HEK293 (cell line): ENCODE results near the gene TPM4.

Experiments used
- CTCF ChIA-PET: fragments of 350-600 bp; formaldehyde crosslinking; extraction: SDS; loops from one replicate; lab custom pipeline; 2021; ENCODE audit warnings: antibody characterized with exemption; lab: Yijun Ruan, JAX
- POLR2A ChIA-PET: fragments of 300-600 bp; formaldehyde crosslinking; extraction: SDS; loops from one replicate; lab custom pipeline; 2020; ENCODE audit warnings: antibody characterized with exemption, inconsistent platforms; lab: Yijun Ruan, JAX
- H3K27ac ChIP-seq: fragments of 200-500 bp; sonication (Bioruptor generic); 2 replicates; pipeline ENCODE4 v1.5.1; 2014; ENCODE audit warnings: low read depth, low read length, control low read depth, inconsistent platforms; ENCODE audit errors: extremely low read depth
- H3K36me3 ChIP-seq, 2 experiments: fragments of 200-500 bp in 1 of 2; sonication (Bioruptor generic) in 1 of 2; 1 replicate in 1 of 2; 2 replicates in 1 of 2; pipeline ENCODE4 v1.5.1; 2014 to 2017; ENCODE audit warnings: inconsistent platforms in 2 of 2, low read length in 2 of 2; ENCODE audit not compliant: control insufficient read depth in 2 of 2, insufficient read depth in 1 of 2
- H3K4me1 ChIP-seq: fragments of 200-500 bp; sonication (Bioruptor generic); 2 replicates; pipeline ENCODE4 v1.5.1; 2014; ENCODE audit warnings: mild to moderate bottlenecking, low read length, inconsistent platforms; ENCODE audit not compliant: control insufficient read depth, insufficient read depth
- H3K4me3 ChIP-seq: 2 replicates; pipeline ENCODE4 v1.5.1; 2011; ENCODE audit warnings: low read depth, mild to moderate bottlenecking, control low read depth, low read length, moderate library complexity
- H3K9me3 ChIP-seq: fragments of 200-500 bp; sonication (Bioruptor generic); 2 replicates; pipeline ENCODE4 v1.5.1; 2014; ENCODE audit warnings: low read depth, low read length, inconsistent platforms; ENCODE audit not compliant: control insufficient read depth, insufficient read depth
- ATF2 ChIP-seq: fragments of 450-650 bp; formaldehyde crosslinking; IDR thresholded peaks from 2 replicates; pipeline ENCODE4 v1.5.1; 2016; ENCODE audit warnings: missing biosample characterization, missing genetic modification characterization, low read depth
- HIC1 ChIP-seq: fragments of 450-650 bp; formaldehyde crosslinking; IDR thresholded peaks from 2 replicates; pipeline ENCODE4 v1.5.1; 2016; ENCODE audit warnings: missing biosample characterization, missing genetic modification characterization
- KLF17 ChIP-seq: fragments of 450-650 bp; formaldehyde crosslinking; IDR thresholded peaks from 2 replicates; pipeline ENCODE4 v1.5.1; 2016; ENCODE audit warnings: missing biosample characterization, missing genetic modification characterization
- PRDM1 ChIP-seq: fragments of 450-650 bp; formaldehyde crosslinking; IDR thresholded peaks from 2 replicates; pipeline ENCODE4; 2016; ENCODE audit warnings: missing biosample characterization, missing genetic modification characterization
- PRDM10 ChIP-seq: fragments of 450-650 bp; formaldehyde crosslinking; IDR thresholded peaks from 2 replicates; pipeline ENCODE4 v1.5.1; 2016; ENCODE audit warnings: missing biosample characterization, missing genetic modification characterization
- RBAK ChIP-seq: fragments of 450-650 bp; formaldehyde crosslinking; IDR thresholded peaks from 2 replicates; pipeline ENCODE4 v1.5.1; 2016; ENCODE audit warnings: missing biosample characterization, missing genetic modification characterization
- SALL2 ChIP-seq: fragments of 450-650 bp; formaldehyde crosslinking; IDR thresholded peaks from 2 replicates; pipeline ENCODE4 v1.5.0; 2017; ENCODE audit warnings: missing biosample characterization, mild to moderate bottlenecking, missing genetic modification characterization, borderline replicate concordance
- ZBTB26 ChIP-seq: fragments of 450-650 bp; formaldehyde crosslinking; optimal IDR thresholded peaks from 2 replicates; pipeline ENCODE3; 2016; ENCODE audit warnings: missing biosample characterization, mild to moderate bottlenecking, missing genetic modification characterization
- ZFP69B ChIP-seq: fragments of 450-650 bp; formaldehyde crosslinking; IDR thresholded peaks from 2 replicates; pipeline ENCODE4 v1.5.1; 2016; ENCODE audit warnings: missing biosample characterization, missing genetic modification characterization
- ZNF148 ChIP-seq: fragments of 450-650 bp; formaldehyde crosslinking; IDR thresholded peaks from 2 replicates; pipeline ENCODE4 v1.5.0; 2017; ENCODE audit warnings: missing biosample characterization, missing genetic modification characterization, borderline replicate concordance
- ZNF37A ChIP-seq: fragments of 450-650 bp; IDR thresholded peaks from 2 replicates; pipeline ENCODE4 v1.5.1; 2018; ENCODE audit warnings: missing biosample characterization, missing genetic modification characterization
- ZNF449 ChIP-seq: fragments of 450-650 bp; formaldehyde crosslinking; IDR thresholded peaks from 2 replicates; pipeline ENCODE4 v1.5.1; 2017; ENCODE audit warnings: missing biosample characterization, mild to moderate bottlenecking, missing genetic modification characterization, moderate library complexity
- ZNF664 ChIP-seq: fragments of 450-650 bp; formaldehyde crosslinking; IDR thresholded peaks from 2 replicates; pipeline ENCODE4 v1.5.1; 2016; ENCODE audit warnings: missing biosample characterization, missing genetic modification characterization
- ZNF777 ChIP-seq: fragments of 450-650 bp; formaldehyde crosslinking; IDR thresholded peaks from 2 replicates; pipeline ENCODE4 v1.5.1; 2017; ENCODE audit warnings: missing biosample characterization, missing genetic modification characterization, borderline replicate concordance
- ZNF837 ChIP-seq: fragments of 450-650 bp; formaldehyde crosslinking; IDR thresholded peaks from 2 replicates; pipeline ENCODE4 v1.5.1; 2016; ENCODE audit warnings: missing biosample characterization, missing genetic modification characterization

The TPM4 gene

GRCh38 chr19:16124953-16125352, 48.7 kb downstream of the TPM4 start:
- H3K4me3 ChIP-seq: no peak overlapping the region
- no peak overlapping the region for H3K27ac ChIP-seq
- H3K4me1 ChIP-seq: no peaks in the 10 kb centered on the region
- H3K36me3 ChIP-seq: peaks cover 8 to 96% of the 10 kb centered on the region in 2 experiments
- H3K9me3 ChIP-seq: no peaks in the 10 kb centered on the region
- TF ChIP-seq ZNF449: no peak
- no peak for TF ChIP-seq ZNF37A (tag by site-specific recombination)
- no peak for TF ChIP-seq ZBTB26 (tag by site-specific recombination)
- no peak for TF ChIP-seq KLF17 (tag by site-specific recombination)
- TF ChIP-seq ATF2: no peak
- TF ChIP-seq ZNF148: no peak
- TF ChIP-seq ZNF777: no peak
- no peak for TF ChIP-seq PRDM1 (tag by site-specific recombination)
- TF ChIP-seq PRDM10: no peak
- TF ChIP-seq ZFP69B (tag by site-specific recombination): no peak
- no peak for TF ChIP-seq ZNF664 (tag by site-specific recombination)
- TF ChIP-seq ZNF837 (tag by site-specific recombination): no peak
- TF ChIP-seq SALL2 (tag by site-specific recombination): no peak
- TF ChIP-seq HIC1: no peak
- no peak for TF ChIP-seq RBAK (tag by site-specific recombination)
- TF ChIP-seq, all 188 proteins: peak for 0
- ChIA-PET CTCF (interaction anchor here (0.7 kb wide), 1 partner anchor 93 kb away, joined by 4 read pairs; no protein-coding TSS in a partner anchor), POLR2A (no interaction called here)
